ENCODE data around the gene FAM171A1.
"Not testable (repeated sequence)": the region's sequence is repeated elsewhere in the genome, so short reads cannot be mapped to it uniquely, and the experiment has no call there.

Gene FAM171A1

GRCh38 chr10:15315286-15315685 lies 55.8 kb downstream of the FAM171A1 start:
- DNase-seq, result no peak

GRCh38 chr10:15314482-15315045 lies 56.5 kb downstream of the FAM171A1 start:
- no peak for DNase-seq

- no peak for DNase-seq
These were observed 57.2 kb downstream of the FAM171A1 start for GRCh38 chr10:15313843-15314242.

GRCh38 chr10:15313047-15313446 lies 58.0 kb downstream of the FAM171A1 start:
- no peak for DNase-seq

- DNase-seq, result no peak
These were observed 59.4 kb downstream of the FAM171A1 start for GRCh38 chr10:15311569-15312280.

- no peak for DNase-seq
These were observed 60.1 kb downstream of the FAM171A1 start for GRCh38 chr10:15310776-15311568.

GRCh38 chr10:15309221-15309620 lies 61.9 kb downstream of the FAM171A1 start:
- DNase-seq, result no peak

- DNase-seq, result no peak
These were observed 64.3 kb downstream of the FAM171A1 start for GRCh38 chr10:15306735-15307280.

GRCh38 chr10:15305634-15306033 lies 65.5 kb downstream of the FAM171A1 start:
- no peak for DNase-seq

- no peak for DNase-seq
These were observed 65.9 kb downstream of the FAM171A1 start for GRCh38 chr10:15305161-15305560.

GRCh38 chr10:15302188-15302956 lies 68.7 kb downstream of the FAM171A1 start:
- not testable (repeated sequence) for DNase-seq

- DNase-seq, result no peak
These were observed 70.4 kb downstream of the FAM171A1 start for GRCh38 chr10:15300697-15301096.

- DNase-seq, result no peak
These were observed 70.9 kb downstream of the FAM171A1 start for GRCh38 chr10:15300145-15300544.

GRCh38 chr10:15296701-15297100 lies 74.4 kb downstream of the FAM171A1 start:
- DNase-seq, result no peak

GRCh38 chr10:15295537-15296325 lies 75.4 kb downstream of the FAM171A1 start:
- no peak for DNase-seq

- DNase-seq, result no peak
These were observed 76.9 kb downstream of the FAM171A1 start for GRCh38 chr10:15293862-15294842.

GRCh38 chr10:15290671-15291070 lies 80.4 kb downstream of the FAM171A1 start:
- no peak for DNase-seq

- DNase-seq, result no peak
These were observed 80.9 kb downstream of the FAM171A1 start for GRCh38 chr10:15290150-15290549.

GRCh38 chr10:15280974-15281373 lies 90.1 kb downstream of the FAM171A1 start:
- DNase-seq, result no peak

GRCh38 chr10:15280462-15280861 lies 90.6 kb downstream of the FAM171A1 start:
- no peak for DNase-seq

GRCh38 chr10:15279236-15279635 lies 91.9 kb downstream of the FAM171A1 start:
- no peak for DNase-seq
